Endometrium (tissue), 2 donors: ENCODE measurements around the gene IFFO2.

Source experiments
- FAIRE-seq: peaks from 2 replicates; lab custom pipeline; 2012; peaks lifted over from hg19 to GRCh38; lab: Jason Lieb, UNC
- donor health status: control.
- donor health status: control.

IFFO2 gene

GRCh38 chr1:18956193-18957135, at the start of gene IFFO2:
Gene IFFO2, minus strand, starts transcription at chr1:18956676. Its CDS starts 344 bp downstream, at chr1:18956332.
- no peak for FAIRE-seq

DNA sequence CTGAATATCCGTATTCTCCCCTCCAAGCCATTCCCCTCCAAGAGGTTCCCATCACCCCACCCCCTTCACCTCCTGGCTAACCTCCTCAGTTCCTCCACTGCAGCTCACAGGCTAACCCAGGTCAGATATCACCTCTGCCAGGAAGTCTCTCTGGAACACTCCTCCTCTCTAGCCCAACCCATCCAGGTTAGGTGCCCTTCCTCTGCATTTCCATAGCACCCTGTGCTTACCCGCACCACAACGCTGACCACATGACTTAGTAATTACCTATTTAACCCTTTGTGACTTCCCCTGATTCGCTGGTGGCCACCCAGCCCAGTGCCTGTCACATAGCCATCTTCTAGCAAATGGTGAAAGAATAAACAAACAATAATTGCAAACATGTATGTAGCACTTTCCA, 49.5 kb upstream of the IFFO2 start:
- FAIRE-seq = no peak

- no peak for FAIRE-seq
Observed at GRCh38 chr1:19003371-19004290, 47.2 kb upstream of the IFFO2 start.

- no peak for FAIRE-seq
Observed at GRCh38 chr1:19000065-19000464, 43.6 kb upstream of the IFFO2 start.

DNA sequence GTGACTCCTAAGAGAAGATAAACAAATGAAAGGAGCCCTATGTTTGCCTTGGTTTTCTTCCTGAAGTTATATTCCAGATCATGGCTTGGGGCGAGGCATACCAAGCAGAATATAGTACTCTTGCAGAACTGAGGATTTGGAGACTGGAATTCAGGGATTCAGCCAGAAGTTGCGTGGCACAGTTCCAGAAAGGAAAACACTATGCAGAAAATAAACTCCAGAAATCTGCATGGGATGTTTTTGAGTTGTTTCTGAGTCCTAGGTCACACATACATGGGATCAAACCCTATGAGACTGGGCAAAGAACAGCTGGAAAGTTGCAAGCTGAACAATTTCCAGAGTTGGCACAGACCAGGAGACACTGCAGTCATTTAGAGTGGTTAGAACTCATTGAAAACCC, 42.9 kb upstream of the IFFO2 start:
- FAIRE-seq = no peak

DNA sequence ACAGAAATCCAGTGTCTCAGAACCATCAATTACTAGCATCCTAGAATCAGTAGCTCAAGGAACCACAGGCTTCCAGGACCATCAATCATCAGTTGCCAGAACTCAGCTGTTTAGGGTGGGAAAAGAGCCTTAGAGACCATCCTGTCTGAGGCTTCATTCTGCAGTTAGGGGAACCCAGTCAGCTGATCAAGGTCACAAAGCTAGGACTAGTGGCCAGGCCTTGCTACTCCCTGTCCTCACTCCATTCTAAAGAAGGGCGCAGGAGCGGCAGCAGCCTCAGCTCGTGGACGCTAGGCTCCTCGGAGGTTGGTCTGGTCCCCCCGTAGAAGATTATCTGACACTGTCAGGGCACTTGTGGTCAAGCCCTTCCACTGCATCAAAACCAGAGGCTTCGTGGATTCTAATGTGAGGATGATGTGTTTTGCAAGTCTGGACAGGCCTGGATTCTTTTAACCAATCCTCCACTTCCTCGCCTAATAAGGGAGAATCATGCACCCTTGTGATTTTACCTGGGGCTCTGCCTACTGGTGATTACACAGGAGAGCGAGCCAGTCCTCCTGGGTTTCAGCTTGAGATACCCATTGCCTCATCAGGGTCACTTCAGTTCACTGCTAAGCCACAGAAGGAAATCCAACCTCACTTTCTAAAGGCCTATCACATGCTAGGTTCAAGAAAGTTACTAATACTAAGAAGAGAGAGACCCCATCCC, 41.7 kb upstream of the IFFO2 start:
- FAIRE-seq = no peak

- no peak for FAIRE-seq
Observed at GRCh38 chr1:18997508-18997907, 41.0 kb upstream of the IFFO2 start.

DNA sequence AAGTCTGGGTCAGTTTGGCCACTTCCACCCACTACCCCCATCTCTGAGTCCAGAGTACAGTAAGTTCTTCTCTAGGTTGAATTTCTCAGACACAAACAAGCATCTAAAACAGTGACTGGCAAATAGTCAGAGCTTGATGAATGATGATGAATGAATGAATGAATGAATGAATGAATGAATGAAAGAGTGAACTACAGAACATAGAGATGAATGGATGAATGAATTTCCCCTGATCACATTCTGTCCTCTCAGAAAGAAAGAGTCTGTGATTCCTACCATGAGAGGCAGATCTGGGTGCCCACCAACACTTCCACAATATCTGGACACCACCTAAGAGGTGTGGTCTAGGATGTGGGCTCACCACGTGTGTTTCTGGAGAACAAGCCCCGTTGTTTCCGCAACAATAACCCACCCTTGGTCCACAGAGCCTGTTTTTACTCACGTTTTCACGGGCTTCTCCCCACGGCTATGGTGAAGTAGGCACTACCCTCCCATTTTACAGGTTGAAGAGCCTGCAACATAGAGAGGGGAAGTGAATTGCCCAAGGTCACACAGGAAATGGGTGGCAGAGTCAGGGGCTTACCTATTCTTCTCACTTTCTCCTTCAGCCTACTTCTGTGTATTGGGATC, 40.2 kb upstream of the IFFO2 start:
- FAIRE-seq = no peak

DNA sequence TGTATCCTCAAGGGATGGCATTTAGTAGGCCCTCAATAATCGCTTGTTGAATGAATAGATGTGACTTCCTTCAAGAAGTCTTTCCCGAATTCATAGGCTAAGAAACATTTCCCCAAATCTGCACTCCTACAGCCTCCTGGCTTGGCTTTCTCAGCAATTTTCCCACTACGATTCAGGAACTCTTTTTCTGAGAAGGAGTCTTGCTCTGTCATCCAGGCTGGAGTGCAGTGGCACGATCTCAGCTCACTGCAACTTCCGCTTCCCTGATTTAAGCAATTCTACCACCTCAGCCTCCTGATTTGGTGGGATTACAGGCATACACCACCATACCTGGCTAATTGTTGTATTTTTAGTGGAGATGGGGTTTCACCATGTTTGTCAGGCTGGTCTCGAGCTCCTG, 37.9 kb upstream of the IFFO2 start:
- FAIRE-seq = no peak

DNA sequence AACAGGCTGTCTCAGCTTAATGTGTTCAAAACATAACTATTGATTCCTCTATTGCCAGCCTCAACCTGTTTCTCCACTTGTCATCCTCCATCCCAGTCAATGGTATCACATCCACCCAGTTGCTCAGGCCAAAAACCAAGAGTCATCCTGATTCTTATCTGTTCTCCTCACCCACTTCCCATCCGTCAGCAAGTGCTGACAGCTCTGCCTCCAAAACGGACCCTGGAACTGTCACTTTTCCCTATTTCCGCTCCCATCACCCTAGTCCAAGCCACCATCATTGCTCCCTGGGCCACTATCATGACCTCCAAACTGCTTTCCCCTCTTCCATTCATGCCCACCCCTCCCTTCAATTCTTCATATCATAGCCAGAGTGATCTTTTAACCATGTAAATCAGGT, 36.2 kb upstream of the IFFO2 start:
- no peak for FAIRE-seq

- FAIRE-seq = no peak
Observed at GRCh38 chr1:18991585-18991984, 35.1 kb upstream of the IFFO2 start.

- no peak for FAIRE-seq
Observed at GRCh38 chr1:18989896-18990295, 33.4 kb upstream of the IFFO2 start.

GRCh38 chr1:18989176-18989799, 32.8 kb upstream of the IFFO2 start:
- FAIRE-seq = no peak

DNA sequence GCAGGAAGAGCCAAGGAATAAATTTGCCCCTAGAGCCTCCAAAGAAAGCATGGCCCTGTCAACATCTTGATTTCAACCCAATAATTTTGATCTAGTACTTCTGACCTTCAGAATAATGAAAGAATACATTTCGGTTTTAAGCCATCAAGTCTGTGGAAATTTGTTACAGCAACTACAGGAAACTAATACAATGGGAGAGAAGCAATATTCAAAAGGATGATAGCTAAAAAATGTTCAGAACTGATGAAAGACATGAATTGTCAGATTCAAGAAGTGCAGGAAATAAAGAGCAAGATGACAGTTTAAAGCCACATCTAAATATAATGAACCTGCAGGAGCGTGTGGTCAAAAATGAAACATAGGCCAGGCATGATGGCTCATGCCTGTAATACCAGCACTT, 24.8 kb upstream of the IFFO2 start:
- no peak for FAIRE-seq

DNA sequence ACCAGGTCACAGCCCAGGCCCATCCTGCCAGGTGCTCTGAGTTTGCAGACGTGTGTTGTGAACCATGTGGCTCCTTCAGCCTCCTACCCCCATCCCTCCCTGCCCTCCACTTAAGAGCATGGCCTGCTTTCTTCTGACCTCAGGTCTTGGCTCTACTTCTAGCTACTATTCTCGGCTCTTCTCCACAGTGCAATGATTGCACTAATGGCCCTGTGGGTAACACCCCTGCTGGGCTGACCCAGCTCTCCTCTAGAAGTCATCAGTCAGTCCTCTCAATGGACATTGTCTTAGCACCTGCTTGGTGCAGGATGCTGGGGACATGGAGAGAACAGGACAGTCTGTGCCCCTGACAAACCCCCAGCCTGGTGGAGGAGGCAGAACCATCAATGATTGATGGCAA, 22.2 kb upstream of the IFFO2 start:
- FAIRE-seq = no peak

- FAIRE-seq = no peak
Observed at GRCh38 chr1:18977428-18977827, 21.0 kb upstream of the IFFO2 start.

GRCh38 chr1:18976096-18976495, 19.6 kb upstream of the IFFO2 start:
- FAIRE-seq = no peak

GRCh38 chr1:18974606-18975005, 18.1 kb upstream of the IFFO2 start:
- no peak for FAIRE-seq

GRCh38 chr1:18974005-18974404, 17.5 kb upstream of the IFFO2 start:
- no peak for FAIRE-seq

DNA sequence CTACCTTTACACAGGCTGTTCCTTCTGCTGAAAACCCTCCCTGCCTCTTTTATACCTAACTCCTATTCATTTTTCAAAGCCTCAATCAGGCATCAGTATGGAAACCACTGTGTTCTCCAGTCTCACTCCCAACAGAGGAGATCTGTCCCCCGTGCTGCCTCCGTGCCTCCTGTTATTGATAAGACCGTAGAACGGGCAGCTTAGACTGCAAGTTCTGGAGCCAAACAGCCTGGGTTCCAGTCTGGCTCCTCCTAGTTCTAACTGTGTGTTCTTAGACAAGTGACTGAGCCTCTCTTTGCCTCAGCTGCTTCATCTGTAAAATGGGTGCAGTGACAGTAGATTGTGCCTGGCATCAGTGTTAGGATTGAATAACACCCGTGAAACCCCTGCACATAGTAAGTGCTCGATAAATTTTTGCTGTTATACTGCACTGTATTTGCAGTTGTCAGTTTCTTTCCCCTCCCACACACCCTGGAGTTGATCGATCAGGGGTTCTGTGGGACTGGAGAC, 17.0 kb upstream of the IFFO2 start:
- FAIRE-seq = no peak

GRCh38 chr1:18972991-18973390, 16.5 kb upstream of the IFFO2 start:
- FAIRE-seq = no peak
